T-helper 9 cell (primary cell): ENCODE measurements around the gene MRPL2.
"Not testable (repeated sequence)": the region's sequence is repeated elsewhere in the genome, so short reads cannot be mapped to it uniquely, and the experiment has no call there.

Experiments
- DNase-seq: peaks from one replicate; pipeline ENCODE4 v3.0.0-alpha.2; 2020

The MRPL2 gene

GRCh38 chr6:43081922-43082321 lies 22.7 kb upstream of the MRPL2 start:
- DNase-seq = not testable (repeated sequence)

GRCh38 chr6:43081043-43081442 lies 21.8 kb upstream of the MRPL2 start:
- DNase-seq = no peak

GRCh38 chr6:43078691-43079090 lies 19.5 kb upstream of the MRPL2 start:
- no peak for DNase-seq

GRCh38 chr6:43077981-43078511 lies 18.8 kb upstream of the MRPL2 start:
- DNase-seq = no peak

GRCh38 chr6:43077333-43077809 lies 18.1 kb upstream of the MRPL2 start:
- no peak for DNase-seq

- DNase-seq = no peak
Measured at GRCh38 chr6:43076464-43077332, 17.5 kb upstream of the MRPL2 start.

GRCh38 chr6:43075670-43076463 lies 16.6 kb upstream of the MRPL2 start, which contains the start of gene PTK7:
Gene PTK7, plus strand, starts transcription at chr6:43076314. Its CDS starts 175 bp downstream, at chr6:43076489.
- no peak for DNase-seq

GRCh38 chr6:43074847-43075669 lies 15.8 kb upstream of the MRPL2 start:
- no peak for DNase-seq

- no peak for DNase-seq
Measured at GRCh38 chr6:43070028-43070632, 10.9 kb upstream of the MRPL2 start.

- no peak for DNase-seq
Measured at GRCh38 chr6:43062818-43063217, 3.6 kb upstream of the MRPL2 start.

- DNase-seq = no peak
Measured at GRCh38 chr6:43061861-43062260, 2.6 kb upstream of the MRPL2 start.

GRCh38 chr6:43060755-43061633 lies 1.8 kb upstream of the MRPL2 start:
- no peak for DNase-seq

- no peak for DNase-seq
Measured at GRCh38 chr6:43060034-43060754, 960 bp upstream of the MRPL2 start.

- no peak for DNase-seq
Measured at GRCh38 chr6:43058531-43058930, 703 bp downstream of the MRPL2 start.

GRCh38 chr6:43055966-43056365 lies 3.3 kb downstream of the MRPL2 start:
- no peak for DNase-seq

- DNase-seq = no peak
Measured at GRCh38 chr6:43054206-43054943, 4.9 kb downstream of the MRPL2 start.

GRCh38 chr6:43053545-43054205 lies 5.6 kb downstream of the MRPL2 start, which contains the start of gene CUL7:
Gene CUL7, minus strand, starts transcription at chr6:43053851. Its CDS starts 1,063 bp downstream, at chr6:43052788.
- DNase-seq = peak; percentile 80

- no peak for DNase-seq
Measured at GRCh38 chr6:43052842-43053544, 6.2 kb downstream of the MRPL2 start.
